GM18502 (cell line): Measurements from ENCODE around the gene AP5B1.
A peak's percentile ranks its signal among the peaks of the same experiment; 100 is the strongest.

Experiments
- ATAC-seq: cut with Tn5 transposase; IDR thresholded peaks from one replicate; pipeline ENCODE4 v1.9.1; 2021; ENCODE audit warnings: mild to moderate bottlenecking; ENCODE audit not compliant: unreplicated experiment, poor library complexity

Gene AP5B1, protein sequence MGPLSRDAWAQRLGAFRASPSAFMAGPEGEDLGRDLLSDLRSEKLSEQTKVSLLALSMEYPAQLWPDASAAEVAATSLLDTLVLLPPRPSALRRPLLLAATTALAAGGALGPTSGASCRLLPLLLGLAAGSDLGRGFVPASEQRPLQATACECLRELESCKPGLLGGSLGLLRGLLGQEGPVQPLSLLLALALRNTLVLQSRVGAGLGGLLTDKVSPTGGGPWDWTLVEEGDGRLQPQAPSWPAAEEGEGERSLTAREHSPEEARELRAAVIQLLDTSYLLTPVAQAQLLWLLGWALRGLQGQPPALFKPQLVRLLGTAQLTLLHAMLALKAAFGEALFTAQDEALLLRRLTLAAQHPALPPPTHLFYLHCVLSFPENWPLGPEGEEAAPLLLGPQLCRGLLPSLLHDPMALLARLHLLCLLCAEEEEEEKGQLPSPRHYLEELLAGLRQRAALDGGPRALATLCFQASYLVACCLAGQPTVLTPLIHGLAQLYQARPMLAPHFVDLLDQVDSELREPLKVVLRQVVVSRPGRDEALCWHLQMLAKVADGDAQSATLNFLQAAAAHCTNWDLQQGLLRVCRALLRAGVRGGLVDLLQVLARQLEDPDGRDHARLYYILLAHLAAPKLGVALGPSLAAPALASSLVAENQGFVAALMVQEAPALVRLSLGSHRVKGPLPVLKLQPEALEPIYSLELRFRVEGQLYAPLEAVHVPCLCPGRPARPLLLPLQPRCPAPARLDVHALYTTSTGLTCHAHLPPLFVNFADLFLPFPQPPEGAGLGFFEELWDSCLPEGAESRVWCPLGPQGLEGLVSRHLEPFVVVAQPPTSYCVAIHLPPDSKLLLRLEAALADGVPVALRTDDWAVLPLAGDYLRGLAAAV

GRCh38 chr11:65780770-65781151, at the start of gene AP5B1:
AP5B1 (minus strand) TSS chr11:65780976; CDS start chr11:65780591, 385 bp downstream.
- ATAC-seq = peak; percentile 58

GRCh38 chr11:65829459-65829858, 48.7 kb upstream of the AP5B1 start:
- ATAC-seq = no peak

- ATAC-seq = no peak
Measured at GRCh38 chr11:65826984-65827735, 46.4 kb upstream of the AP5B1 start.

- no peak for ATAC-seq
Measured at GRCh38 chr11:65822776-65823528, 42.2 kb upstream of the AP5B1 start.

- ATAC-seq = no peak
Measured at GRCh38 chr11:65821107-65821506, 40.3 kb upstream of the AP5B1 start.

DNA sequence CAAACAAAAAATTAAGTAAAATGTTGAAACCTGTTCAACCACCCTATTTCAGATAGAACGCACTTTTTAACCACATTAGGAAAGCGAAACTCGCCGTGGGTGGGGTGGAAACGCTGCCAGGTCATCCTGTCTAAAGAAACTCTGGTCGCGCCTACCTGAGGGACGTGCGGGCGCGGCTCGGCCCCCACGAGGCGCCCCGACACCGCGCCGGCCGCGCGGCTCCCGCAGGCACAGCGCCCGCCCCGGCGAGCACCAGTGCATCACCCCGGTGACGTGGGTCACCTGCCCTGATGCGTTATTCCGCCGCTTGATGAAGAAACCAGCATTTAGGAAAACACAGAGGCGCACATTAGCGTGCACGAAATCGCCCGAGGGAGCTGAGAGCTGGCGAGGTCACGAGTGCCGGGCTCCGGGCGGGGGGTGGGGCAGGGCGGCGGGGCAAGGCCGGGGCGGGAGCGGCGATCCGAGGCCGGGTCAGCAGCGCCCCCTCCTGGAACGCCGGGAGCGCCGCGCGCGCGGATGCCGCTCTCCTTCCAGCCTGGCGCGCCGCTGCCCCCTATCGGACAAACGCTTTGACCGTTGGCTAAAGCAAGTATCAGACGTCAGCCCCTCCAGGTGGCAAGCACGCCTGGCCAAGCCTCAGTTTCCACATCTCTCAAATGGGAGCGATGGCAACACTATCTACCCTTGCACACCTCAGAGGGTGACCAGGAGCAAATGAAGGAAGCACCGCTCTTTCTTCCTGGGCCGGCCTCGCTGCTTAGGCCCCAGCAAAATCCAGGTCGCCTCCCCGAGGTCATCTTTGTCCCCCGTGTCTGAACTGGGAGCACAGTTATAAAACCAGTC, 37.3 kb upstream of the AP5B1 start:
- peak; percentile 78 for ATAC-seq

- no peak for ATAC-seq
Measured at GRCh38 chr11:65817312-65817834, 36.6 kb upstream of the AP5B1 start.

GRCh38 chr11:65816696-65817095, 35.9 kb upstream of the AP5B1 start:
- no peak for ATAC-seq

DNA sequence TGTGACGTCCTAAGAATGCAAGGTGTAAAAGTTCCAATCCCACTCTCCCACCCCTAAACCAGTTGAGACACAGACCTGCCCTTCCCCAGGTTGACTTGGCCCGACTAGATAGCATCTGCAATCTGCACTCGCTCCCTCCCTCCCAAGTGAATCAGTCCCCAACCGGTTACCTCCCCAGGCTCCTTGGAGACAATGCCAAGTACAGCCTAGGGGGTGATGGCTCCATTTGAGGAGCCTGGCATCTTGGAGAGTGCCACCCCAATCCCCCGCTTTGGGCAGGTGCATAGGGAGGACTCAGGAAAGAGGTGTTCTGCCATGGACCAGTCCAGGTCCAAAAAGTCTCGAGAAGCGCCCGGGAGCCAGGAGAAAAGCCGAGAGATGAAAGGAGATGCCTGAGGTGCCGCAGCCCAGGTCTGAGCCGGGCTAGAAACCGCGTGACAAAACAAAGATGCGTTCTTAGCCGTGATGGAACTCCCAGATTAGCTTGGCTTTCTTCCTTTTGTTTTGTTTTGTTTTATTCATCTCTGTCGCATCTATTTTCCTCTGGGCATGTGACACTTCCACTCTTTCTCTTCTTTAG, 34.3 kb upstream of the AP5B1 start:
- no peak for ATAC-seq

GRCh38 chr11:65814131-65814985, 33.6 kb upstream of the AP5B1 start:
- ATAC-seq = no peak

- no peak for ATAC-seq
Measured at GRCh38 chr11:65811764-65812475, 31.1 kb upstream of the AP5B1 start.

GRCh38 chr11:65810046-65810868, 29.5 kb upstream of the AP5B1 start:
- no peak for ATAC-seq

GRCh38 chr11:65809496-65809895, 28.7 kb upstream of the AP5B1 start:
- ATAC-seq = no peak

DNA sequence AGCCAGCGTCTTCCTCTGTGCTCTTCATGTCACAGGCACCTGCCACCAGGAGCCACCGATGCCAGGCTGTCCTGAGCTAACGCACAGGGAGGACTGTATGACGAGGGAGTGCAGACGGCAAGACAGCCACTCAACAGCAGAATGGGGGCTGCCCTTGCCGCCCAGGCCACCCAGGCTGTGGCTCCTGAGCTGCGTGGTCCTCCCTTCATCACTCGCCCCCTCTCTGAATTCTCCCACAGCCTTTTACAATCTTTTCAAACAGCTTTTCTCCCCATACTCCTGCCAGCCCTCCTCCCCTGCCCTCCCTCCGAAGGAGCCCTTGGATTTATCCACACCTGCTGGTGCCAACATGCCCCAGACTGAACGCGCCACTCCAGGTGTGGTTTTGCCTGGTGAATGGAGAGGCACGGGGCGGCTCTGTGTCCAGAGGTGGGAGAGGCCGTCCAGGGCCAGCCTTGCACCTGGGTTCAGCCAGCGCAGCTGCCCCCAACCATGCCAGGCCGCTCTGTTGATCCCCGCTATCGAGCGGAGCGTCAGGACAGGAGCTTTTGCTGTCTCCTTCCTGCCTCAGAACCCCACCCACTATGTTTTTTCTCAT, 28.1 kb upstream of the AP5B1 start:
- no peak for ATAC-seq

GRCh38 chr11:65806979-65807378, 26.2 kb upstream of the AP5B1 start:
- no peak for ATAC-seq
